ENCODE results near the gene RANGAP1. TPM values are rescaled to one million over a fixed set of nuclear protein-coding genes. Genes with fewer than 3 reads are reported as not detected.

RANGAP1 gene
- total RNA-seq, 1 donor from 2014 or later, result 49.3 TPM

DNA sequence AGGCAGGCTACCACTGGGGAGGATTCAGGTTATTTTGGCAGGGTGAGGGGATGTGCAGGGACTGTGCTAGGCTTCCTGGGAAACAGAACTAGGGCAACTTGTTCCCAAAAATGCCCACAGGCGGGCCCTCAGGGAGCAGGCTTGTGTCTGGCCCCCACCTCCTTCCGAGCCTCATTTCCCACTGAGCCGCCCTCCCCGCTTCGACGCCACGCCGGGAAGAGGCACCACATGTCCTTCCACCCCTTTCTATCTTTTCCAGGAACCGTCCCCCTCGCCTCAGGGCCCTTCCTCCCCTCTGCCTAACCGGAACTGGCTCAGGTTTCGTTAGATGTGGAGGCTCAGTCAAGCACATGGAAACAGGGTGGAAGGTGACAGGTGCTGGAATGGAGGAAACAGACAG is 35.9 kb downstream of the RANGAP1 start:
- H3K4me1 Mint-ChIP-seq, result no peaks in the 10 kb centered on the region
- DNase-seq (ENCODE audit: low spot score in 2 of 2, unreplicated experiment in 2 of 2), result no peak
- no peaks in the 10 kb centered on the region for H3K9me3 Mint-ChIP-seq
- H3K4me3 Mint-ChIP-seq, result no peak overlapping the region
- H3K27me3 Mint-ChIP-seq (ENCODE audit: low read depth), result no peaks in the 10 kb centered on the region
- H3K27ac Mint-ChIP-seq, result no peak overlapping the region
- peaks cover 19% of the 10 kb centered on the region for H3K36me3 Mint-ChIP-seq
- TF ChIP-seq, protein P1, sequence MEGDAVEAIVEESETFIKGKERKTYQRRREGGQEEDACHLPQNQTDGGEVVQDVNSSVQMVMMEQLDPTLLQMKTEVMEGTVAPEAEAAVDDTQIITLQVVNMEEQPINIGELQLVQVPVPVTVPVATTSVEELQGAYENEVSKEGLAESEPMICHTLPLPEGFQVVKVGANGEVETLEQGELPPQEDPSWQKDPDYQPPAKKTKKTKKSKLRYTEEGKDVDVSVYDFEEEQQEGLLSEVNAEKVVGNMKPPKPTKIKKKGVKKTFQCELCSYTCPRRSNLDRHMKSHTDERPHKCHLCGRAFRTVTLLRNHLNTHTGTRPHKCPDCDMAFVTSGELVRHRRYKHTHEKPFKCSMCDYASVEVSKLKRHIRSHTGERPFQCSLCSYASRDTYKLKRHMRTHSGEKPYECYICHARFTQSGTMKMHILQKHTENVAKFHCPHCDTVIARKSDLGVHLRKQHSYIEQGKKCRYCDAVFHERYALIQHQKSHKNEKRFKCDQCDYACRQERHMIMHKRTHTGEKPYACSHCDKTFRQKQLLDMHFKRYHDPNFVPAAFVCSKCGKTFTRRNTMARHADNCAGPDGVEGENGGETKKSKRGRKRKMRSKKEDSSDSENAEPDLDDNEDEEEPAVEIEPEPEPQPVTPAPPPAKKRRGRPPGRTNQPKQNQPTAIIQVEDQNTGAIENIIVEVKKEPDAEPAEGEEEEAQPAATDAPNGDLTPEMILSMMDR (IDR thresholded peaks at IDR 0.05; ENCODE audit: unreplicated experiment), result no peak

- Mint-ChIP-seq H3K27me3 (ENCODE audit: low read depth) (no peaks in the 10 kb centered on the region), H3K4me1 (no peaks in the 10 kb centered on the region)
Measured at GRCh38 chr22:41249442-41249841, 36.5 kb downstream of the RANGAP1 start.

DNA sequence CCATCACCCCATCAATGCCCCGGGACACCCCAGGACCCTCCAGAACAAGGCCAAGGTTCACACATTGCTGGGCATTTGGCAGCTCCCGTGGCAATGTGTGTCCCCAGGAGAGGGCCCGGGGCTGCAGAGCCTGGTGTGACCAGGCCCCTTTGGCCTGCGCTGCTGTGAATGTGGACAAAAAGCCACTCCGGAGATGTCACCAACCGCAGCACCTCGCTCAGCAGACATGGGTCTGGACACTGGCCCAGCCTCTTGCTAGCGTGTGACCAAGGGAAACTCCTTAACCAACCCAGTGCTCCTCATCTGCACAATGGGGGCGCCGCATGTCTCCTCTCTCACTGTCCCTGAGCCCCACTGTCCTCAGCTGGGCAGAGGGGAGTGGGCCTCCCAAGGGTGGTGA is 37.2 kb downstream of the RANGAP1 start:
- no peak overlapping the region for H3K4me3 Mint-ChIP-seq
- H3K27me3 Mint-ChIP-seq (ENCODE audit: low read depth), result no peaks in the 10 kb centered on the region
- DNase-seq (ENCODE audit: low spot score in 2 of 2, unreplicated experiment in 2 of 2), result no peak
- TF ChIP-seq, protein P1 (IDR thresholded peaks at IDR 0.05; ENCODE audit: unreplicated experiment), result no peak
- H3K27ac Mint-ChIP-seq, result no peak overlapping the region
- H3K36me3 Mint-ChIP-seq, result peaks cover 17% of the 10 kb centered on the region
- no peaks in the 10 kb centered on the region for H3K9me3 Mint-ChIP-seq
- H3K4me1 Mint-ChIP-seq, result no peaks in the 10 kb centered on the region

More at GRCh38 chr22:41249442-41249841, 36.5 kb downstream of the RANGAP1 start:
- Mint-ChIP-seq H3K27ac (no peak overlapping the region), H3K9me3 (no peaks in the 10 kb centered on the region), H3K36me3 (peaks cover 19% of the 10 kb centered on the region), H3K4me3 (no peak overlapping the region)
- TF ChIP-seq, protein P1 (IDR thresholded peaks at IDR 0.05; ENCODE audit: unreplicated experiment), result no peak
- DNase-seq (ENCODE audit: low spot score in 2 of 2, unreplicated experiment in 2 of 2), result no peak

GRCh38 chr22:41248314-41248713 is 37.7 kb downstream of the RANGAP1 start:
- no peaks in the 10 kb centered on the region for H3K4me1 Mint-ChIP-seq
- H3K27ac Mint-ChIP-seq, result no peak overlapping the region
- H3K36me3 Mint-ChIP-seq, result peaks cover 17% of the 10 kb centered on the region
- H3K4me3 Mint-ChIP-seq, result no peak overlapping the region
- no peak for DNase-seq (ENCODE audit: low spot score in 2 of 2, unreplicated experiment in 2 of 2)
- no peaks in the 10 kb centered on the region for H3K27me3 Mint-ChIP-seq (ENCODE audit: low read depth)
- no peaks in the 10 kb centered on the region for H3K9me3 Mint-ChIP-seq
- TF ChIP-seq, protein P1 (IDR thresholded peaks at IDR 0.05; ENCODE audit: unreplicated experiment), result no peak

- DNase-seq (ENCODE audit: low spot score in 2 of 2, unreplicated experiment in 2 of 2), result no peak
- no peaks in the 10 kb centered on the region for H3K4me1 Mint-ChIP-seq
- no peaks in the 10 kb centered on the region for H3K27me3 Mint-ChIP-seq (ENCODE audit: low read depth)
- H3K4me3 Mint-ChIP-seq, result no peak overlapping the region
- no peak overlapping the region for H3K27ac Mint-ChIP-seq
- no peaks in the 10 kb centered on the region for H3K9me3 Mint-ChIP-seq
- peaks cover 17% of the 10 kb centered on the region for H3K36me3 Mint-ChIP-seq
- TF ChIP-seq, protein P1 (IDR thresholded peaks at IDR 0.05; ENCODE audit: unreplicated experiment), result no peak
Measured at GRCh38 chr22:41247703-41248102, 38.3 kb downstream of the RANGAP1 start.

GRCh38 chr22:41245917-41246499 is 40.0 kb downstream of the RANGAP1 start:
- DNase-seq (ENCODE audit: low spot score in 2 of 2, unreplicated experiment in 2 of 2), result no peak
- H3K27ac Mint-ChIP-seq, result no peak overlapping the region
- peaks cover 10% of the 10 kb centered on the region for H3K36me3 Mint-ChIP-seq
- no peak overlapping the region for H3K4me3 Mint-ChIP-seq
- no peaks in the 10 kb centered on the region for H3K9me3 Mint-ChIP-seq
- H3K27me3 Mint-ChIP-seq (ENCODE audit: low read depth), result no peaks in the 10 kb centered on the region
- H3K4me1 Mint-ChIP-seq, result no peaks in the 10 kb centered on the region
- TF ChIP-seq, protein P1 (IDR thresholded peaks at IDR 0.05; ENCODE audit: unreplicated experiment), result no peak
